NT2/D1 (cell line): ENCODE data around the gene LRP1-AS.

Experiments used
- SUZ12 ChIP-seq: IDR thresholded peaks from 2 replicates; pipeline ENCODE4 v1.6.1; 2011; ENCODE audit not compliant: insufficient read length, insufficient read depth; ENCODE audit errors: extremely low read depth
- YY1 ChIP-seq: IDR thresholded peaks from 2 replicates; pipeline ENCODE4 v1.6.1; 2011; ENCODE audit not compliant: insufficient read length, insufficient read depth
- ZNF274 ChIP-seq: IDR thresholded peaks from 2 replicates; pipeline ENCODE4 v1.6.1; 2011; ENCODE audit warnings: mild to moderate bottlenecking, low read depth, low read length

DNA sequence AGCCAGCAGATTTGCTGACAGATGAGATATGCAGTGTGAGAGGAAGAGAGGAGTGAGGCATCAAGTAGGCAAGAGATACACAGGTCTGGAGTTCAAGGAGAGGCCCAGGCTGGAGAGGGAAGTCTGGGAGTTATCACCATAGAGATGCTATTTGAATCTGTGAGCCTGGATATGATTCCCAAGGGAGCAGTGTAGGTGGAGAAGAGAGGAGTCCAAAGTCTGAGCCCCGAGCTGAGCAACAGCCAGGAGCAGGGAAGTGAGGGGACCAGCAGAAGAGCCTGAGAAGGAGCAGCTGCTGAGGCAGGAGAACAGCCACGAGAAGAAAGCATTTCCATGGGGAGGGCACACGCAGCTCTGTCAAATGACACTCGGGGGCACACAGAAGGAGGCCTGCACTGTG lies 49.0 kb upstream of the LRP1-AS start:
- TF ChIP-seq YY1 (no peak), SUZ12 (no peak), ZNF274 (no peak)
